Parathyroid adenoma (tissue), 2 donors: ENCODE data around the gene ASB13.

ENCODE experiments used
- H2AFZ ChIP-seq: fragments of 300-600 bp; sonication (generic); one replicate; pipeline ENCODE4 v1.7.0; 2017; ENCODE audit warnings: antibody characterized with exemption, mild to moderate bottlenecking
- H3K27ac ChIP-seq: fragments of 300-600 bp; sonication (generic); one replicate; pipeline ENCODE4 v1.7.0; 2017
- H3K27me3 ChIP-seq: fragments of 300-600 bp; sonication (generic); one replicate; pipeline ENCODE4 v1.7.0; 2017; ENCODE audit warnings: low read length; ENCODE audit not compliant: control insufficient read depth, insufficient read depth
- H3K36me3 ChIP-seq: fragments of 300-600 bp; sonication (generic); one replicate; pipeline ENCODE4 v1.7.0; 2017; ENCODE audit warnings: low read length; ENCODE audit not compliant: control insufficient read depth, insufficient read depth
- H3K4me1 ChIP-seq: fragments of 300-600 bp; sonication (generic); one replicate; pipeline ENCODE4 v1.7.0; 2017; ENCODE audit warnings: control low read depth
- H3K4me2 ChIP-seq: fragments of 300-600 bp; sonication (generic); one replicate; pipeline ENCODE4 v1.7.0; 2017; ENCODE audit warnings: low read length
- H3K4me3 ChIP-seq: fragments of 300-600 bp; sonication (generic); one replicate; pipeline ENCODE4 v1.7.0; 2017; ENCODE audit warnings: low read depth, low read length
- H3K79me2 ChIP-seq: fragments of 300-600 bp; sonication (generic); one replicate; pipeline ENCODE4 v1.7.0; 2017; ENCODE audit warnings: control low read depth
- H3K9ac ChIP-seq: fragments of 300-600 bp; sonication (generic); one replicate; pipeline ENCODE4 v1.7.0; 2017; ENCODE audit warnings: mild to moderate bottlenecking
- H3K9me3 ChIP-seq: fragments of 300-600 bp; sonication (generic); one replicate; pipeline ENCODE4 v1.7.0; 2017; ENCODE audit warnings: low read length; ENCODE audit not compliant: control insufficient read depth
- TF ChIP-seq, protein P1 (sequence below): fragments of 300-600 bp; sonication (generic); IDR thresholded peaks from one replicate; pipeline ENCODE4 v1.7.0; 2017; ENCODE audit warnings: antibody characterized with exemption, mild to moderate bottlenecking
- donor health status: primary hyperparathyroidism.

ASB13 gene

GRCh38 chr10:5590816-5591215 is 75.6 kb downstream of the ASB13 start:
- Histone ChIP-seq H3K9me3 (no peaks in the 10 kb centered on the region), H3K9ac (no peak overlapping the region), H3K4me1 (no peaks in the 10 kb centered on the region), H3K27me3 (no peaks in the 10 kb centered on the region), H3K4me3 (no peak overlapping the region), H3K79me2 (no peaks in the 10 kb centered on the region), H3K36me3 (no peaks in the 10 kb centered on the region), H2AFZ (no peak overlapping the region), H3K27ac (no peak overlapping the region), H3K4me2 (no peak overlapping the region)
- TF ChIP-seq, protein P1, sequence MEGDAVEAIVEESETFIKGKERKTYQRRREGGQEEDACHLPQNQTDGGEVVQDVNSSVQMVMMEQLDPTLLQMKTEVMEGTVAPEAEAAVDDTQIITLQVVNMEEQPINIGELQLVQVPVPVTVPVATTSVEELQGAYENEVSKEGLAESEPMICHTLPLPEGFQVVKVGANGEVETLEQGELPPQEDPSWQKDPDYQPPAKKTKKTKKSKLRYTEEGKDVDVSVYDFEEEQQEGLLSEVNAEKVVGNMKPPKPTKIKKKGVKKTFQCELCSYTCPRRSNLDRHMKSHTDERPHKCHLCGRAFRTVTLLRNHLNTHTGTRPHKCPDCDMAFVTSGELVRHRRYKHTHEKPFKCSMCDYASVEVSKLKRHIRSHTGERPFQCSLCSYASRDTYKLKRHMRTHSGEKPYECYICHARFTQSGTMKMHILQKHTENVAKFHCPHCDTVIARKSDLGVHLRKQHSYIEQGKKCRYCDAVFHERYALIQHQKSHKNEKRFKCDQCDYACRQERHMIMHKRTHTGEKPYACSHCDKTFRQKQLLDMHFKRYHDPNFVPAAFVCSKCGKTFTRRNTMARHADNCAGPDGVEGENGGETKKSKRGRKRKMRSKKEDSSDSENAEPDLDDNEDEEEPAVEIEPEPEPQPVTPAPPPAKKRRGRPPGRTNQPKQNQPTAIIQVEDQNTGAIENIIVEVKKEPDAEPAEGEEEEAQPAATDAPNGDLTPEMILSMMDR: no peak

DNA sequence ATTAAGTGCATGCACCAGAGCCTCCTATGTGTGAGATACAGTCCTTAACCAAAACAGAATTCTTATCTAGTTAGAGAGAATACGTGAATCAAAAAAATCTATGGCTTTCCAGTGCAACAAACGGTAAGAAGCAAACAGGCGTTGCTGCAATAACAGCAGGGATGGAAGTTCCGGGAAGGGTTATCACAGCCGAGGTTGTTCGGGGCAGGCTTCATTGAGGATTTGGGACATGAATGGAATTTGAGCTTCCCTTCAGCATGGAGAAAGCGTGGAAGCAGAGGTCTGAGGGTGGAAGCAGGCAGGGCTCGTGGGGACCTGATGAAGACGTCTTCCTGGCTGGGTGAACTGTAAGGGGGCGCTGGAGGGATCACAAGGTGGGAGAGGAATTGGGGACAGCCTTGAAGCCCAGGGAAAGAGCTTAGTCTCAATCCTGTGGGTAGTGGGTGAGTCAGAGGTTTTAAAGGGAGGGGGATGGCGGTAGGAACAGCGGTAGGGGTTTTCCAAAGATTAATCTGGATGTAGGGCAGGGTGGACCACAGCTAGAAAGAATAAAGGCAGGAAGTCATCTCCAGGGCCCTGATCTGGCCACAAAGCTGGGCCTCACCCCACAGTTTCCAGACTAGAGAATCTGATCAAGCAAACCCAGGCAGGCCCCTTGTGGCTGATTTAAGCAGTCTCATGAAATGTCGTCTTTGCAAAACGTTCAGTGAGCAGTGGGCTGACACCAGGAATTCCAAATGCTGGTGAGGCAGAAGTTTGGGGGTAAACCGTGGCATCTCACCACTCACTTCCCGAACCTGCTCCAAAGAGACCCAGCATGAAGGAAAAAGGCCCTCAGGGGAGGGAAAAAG is 76.5 kb downstream of the ASB13 start:
- H3K4me3 ChIP-seq: no peak overlapping the region
- H3K4me2 ChIP-seq: no peak overlapping the region
- H2AFZ ChIP-seq: no peak overlapping the region
- H3K79me2 ChIP-seq: no peaks in the 10 kb centered on the region
- H3K4me1 ChIP-seq: no peaks in the 10 kb centered on the region
- no peaks in the 10 kb centered on the region for H3K36me3 ChIP-seq
- TF ChIP-seq, protein P1: no peak
- no peaks in the 10 kb centered on the region for H3K9me3 ChIP-seq
- H3K27ac ChIP-seq: no peak overlapping the region
- H3K27me3 ChIP-seq: no peaks in the 10 kb centered on the region
- no peak overlapping the region for H3K9ac ChIP-seq

- H3K9me3 ChIP-seq: no peaks in the 10 kb centered on the region
- no peak overlapping the region for H2AFZ ChIP-seq
- H3K4me2 ChIP-seq: no peak overlapping the region
- no peaks in the 10 kb centered on the region for H3K27me3 ChIP-seq
- H3K9ac ChIP-seq: no peak overlapping the region
- H3K4me3 ChIP-seq: no peak overlapping the region
- H3K27ac ChIP-seq: no peak overlapping the region
- H3K4me1 ChIP-seq: no peaks in the 10 kb centered on the region
- no peaks in the 10 kb centered on the region for H3K79me2 ChIP-seq
- TF ChIP-seq, protein P1: no peak
- H3K36me3 ChIP-seq: no peaks in the 10 kb centered on the region
Measured at GRCh38 chr10:5589011-5589660, 77.3 kb downstream of the ASB13 start.
